C1 segment of cervical spinal cord (tissue), 14 donors: ENCODE measurements around the gene CDK11A.
"Not testable (repeated sequence)": the region's sequence is repeated elsewhere in the genome, so short reads cannot be mapped to it uniquely, and the experiment has no call there.

Source experiments
- DNase-seq, 14 donors: peaks; one replicate each; lab custom pipeline; 2025; lab: John Stamatoyannopoulos, UW

Gene CDK11A

DNA sequence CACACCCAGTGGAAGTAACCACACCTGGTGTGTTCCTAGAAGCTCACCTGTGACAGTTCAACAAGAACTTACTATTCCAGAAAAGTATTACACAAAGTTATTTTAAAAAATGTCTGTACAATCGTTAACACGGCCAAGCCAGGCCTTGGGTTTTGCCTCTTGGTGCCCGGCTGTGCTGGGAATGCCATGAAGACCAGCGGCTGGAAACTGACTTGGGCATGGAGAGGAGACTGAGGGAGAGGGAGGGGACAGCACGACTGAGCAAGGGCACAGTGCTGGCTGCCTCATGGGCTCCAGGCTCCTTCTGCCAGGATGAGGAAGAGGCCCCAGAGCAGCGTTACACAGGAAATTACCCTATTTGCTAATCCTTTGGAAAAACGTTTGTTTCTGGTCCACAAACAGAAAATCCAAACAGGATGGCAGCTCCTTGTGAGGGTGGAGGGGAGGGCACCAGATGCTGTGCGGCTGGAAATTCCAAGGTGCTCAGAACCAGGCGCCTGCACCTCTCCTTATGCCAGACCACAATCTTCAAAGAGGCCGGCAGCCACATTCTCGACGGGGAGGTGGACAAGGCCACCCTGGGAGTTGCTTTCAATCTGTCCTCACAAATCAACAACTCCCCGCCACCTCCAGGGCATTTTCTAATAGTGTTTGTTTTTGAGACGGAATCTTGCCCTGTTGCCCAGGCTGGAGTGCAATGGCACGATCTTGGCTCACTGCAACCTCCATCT is 61.2 kb downstream of the CDK11A start:
- DNase-seq = not testable (repeated sequence)

DNA sequence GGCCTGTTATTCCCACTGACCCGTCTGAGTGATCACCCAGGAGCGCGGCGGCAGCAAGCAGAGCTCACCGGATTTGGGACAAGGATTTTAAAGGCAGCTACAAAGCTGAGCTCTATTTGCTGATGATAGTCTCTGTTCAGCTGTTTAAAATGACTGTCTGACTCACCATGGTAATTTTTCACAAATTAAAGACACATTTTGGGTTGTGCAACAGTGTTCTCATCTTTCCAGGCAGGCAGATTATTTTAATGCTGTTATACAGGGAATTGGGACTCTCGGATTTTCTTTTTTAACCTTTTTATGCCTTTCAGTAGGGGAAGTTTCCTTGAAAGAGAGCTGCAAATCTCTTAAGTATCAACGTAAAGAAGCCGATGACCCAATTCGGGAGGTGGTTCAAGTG is 61.8 kb downstream of the CDK11A start:
- DNase-seq = not testable (repeated sequence)

GRCh38 chr1:1658583-1659549 is 65.3 kb downstream of the CDK11A start, which contains the start of gene CDK11B:
Gene CDK11B, minus strand, starts transcription at chr1:1659004. Its CDS starts 1,519 bp downstream, at chr1:1657485.
- peak; percentile 39 to 95 (median 88) for DNase-seq
